Activated B cell treated with CpG ODN at 0.5 μM for 24 hours (primary cell): ENCODE data around the gene COL18A1. TPM values are rescaled to one million over a fixed set of nuclear protein-coding genes. Genes with fewer than 3 reads are reported as not detected.

Experiments
- ATAC-seq: fragments of 200-7000 bp; cut with Tn5 transposase; one replicate; pipeline ENCODE4 v1.10.0; 2021; ENCODE audit warnings: low read depth, mild to moderate bottlenecking, moderate library complexity
- CTCF ChIA-PET: fragments of 350-600 bp; sonication (Branson Sonifier 250); formaldehyde crosslinking; loops from one replicate; lab custom pipeline; 2021; ENCODE audit warnings: antibody characterized with exemption; lab: Charles Lee
- POLR2A ChIA-PET: fragments of 350-600 bp; sonication (Branson Sonifier 250); formaldehyde crosslinking; loops from one replicate; lab custom pipeline; 2021; ENCODE audit warnings: antibody characterized with exemption; lab: Charles Lee
- DNase-seq: peaks from one replicate; pipeline ENCODE4 v3.0.0; 2022
- H3K27ac Mint-ChIP-seq: one replicate; pipeline ENCODE4 v1.8.0; 2020; ENCODE audit warnings: mixed read lengths
- H3K27me3 Mint-ChIP-seq: one replicate; pipeline ENCODE4 v1.8.0; 2021; ENCODE audit warnings: mixed read lengths
- H3K36me3 Mint-ChIP-seq: one replicate; pipeline ENCODE4 v1.8.0; 2021; ENCODE audit warnings: low read depth, mixed read lengths
- H3K4me1 Mint-ChIP-seq: one replicate; pipeline ENCODE4 v1.8.0; 2021; ENCODE audit warnings: mixed read lengths
- H3K4me3 Mint-ChIP-seq: one replicate; pipeline ENCODE4 v1.8.0; 2020; ENCODE audit warnings: mild to moderate bottlenecking, mixed read lengths
- H3K9me3 Mint-ChIP-seq: one replicate; pipeline ENCODE4 v1.8.0; 2020; ENCODE audit warnings: mixed read lengths
- CTCF ChIP-seq: fragments of 200-600 bp; IDR thresholded peaks from one replicate; pipeline ENCODE4 v1.8.0; 2022; ENCODE audit warnings: antibody characterized with exemption, mild to moderate bottlenecking
- intact Hi-C: fragments of 100-400 bp; cut with micrococcal nuclease; formaldehyde crosslinking; loops from one replicate; pipeline ENCODE4 v1.15.1; 2024
- total RNA-seq: library from RNA; stranded (reverse); gene quantifications from 2 replicates; pipeline ENCODE4 v1.2.3, GENCODE V29; 2022

COL18A1 gene
- total RNA-seq, 1 donor from 2014 or later = 1.6 TPM

GRCh38 chr21:45408801-45409261 is 3.9 kb downstream of the COL18A1 start:
- Mint-ChIP-seq H3K9me3 (no peaks in the 10 kb centered on the region), H3K4me1 (peaks cover 10% of the 10 kb centered on the region), H3K27me3 (peaks cover 40% of the 10 kb centered on the region), H3K27ac (no peak overlapping the region), H3K36me3 (no peaks in the 10 kb centered on the region), H3K4me3 (no peak overlapping the region)
- ATAC-seq = no peak
- POLR2A ChIA-PET = no interaction called here
- TF ChIP-seq CTCF = no peak
- CTCF ChIA-PET = no interaction called here
- DNase-seq = no peak
- intact Hi-C loops = no loop called here

GRCh38 chr21:45409466-45410150 is 4.6 kb downstream of the COL18A1 start:
- Mint-ChIP-seq H3K36me3 (no peaks in the 10 kb centered on the region), H3K9me3 (no peaks in the 10 kb centered on the region), H3K4me1 (peaks cover 4% of the 10 kb centered on the region), H3K27ac (no peak overlapping the region), H3K27me3 (peaks cover 34% of the 10 kb centered on the region), H3K4me3 (no peak overlapping the region)
- no peak for TF ChIP-seq CTCF
- CTCF ChIA-PET = no interaction called here
- POLR2A ChIA-PET = no interaction called here
- intact Hi-C loops = no loop called here
- DNase-seq (no peak), ATAC-seq (no peak)

GRCh38 chr21:45410151-45410864 is 5.3 kb downstream of the COL18A1 start:
- Mint-ChIP-seq H3K27me3 (peaks cover 34% of the 10 kb centered on the region), H3K9me3 (no peaks in the 10 kb centered on the region), H3K36me3 (no peaks in the 10 kb centered on the region), H3K4me1 (peaks cover 4% of the 10 kb centered on the region), H3K27ac (no peak overlapping the region), H3K4me3 (no peak overlapping the region)
- ChIA-PET CTCF (no interaction called here), POLR2A (interaction anchor here (0.6 kb wide), 1 partner anchor 85 kb away, joined by 3 read pairs; no protein-coding TSS in a partner anchor)
- DNase-seq (no peak), ATAC-seq (no peak)
- intact Hi-C loops = no loop called here
- TF ChIP-seq CTCF = no peak

- peaks cover 4% of the 10 kb centered on the region for H3K4me1 Mint-ChIP-seq
- H3K27ac Mint-ChIP-seq = no peak overlapping the region
- DNase-seq (no peak), ATAC-seq (no peak)
- POLR2A ChIA-PET = interaction anchor here (0.6 kb wide), 1 partner anchor 86 kb away, joined by 3 read pairs; no protein-coding TSS in a partner anchor
- no peak for TF ChIP-seq CTCF
- CTCF ChIA-PET = no interaction called here
- no peaks in the 10 kb centered on the region for H3K36me3 Mint-ChIP-seq
- H3K27me3 Mint-ChIP-seq = peaks cover 34% of the 10 kb centered on the region
- no peak overlapping the region for H3K4me3 Mint-ChIP-seq
- intact Hi-C loops = no loop called here
- no peaks in the 10 kb centered on the region for H3K9me3 Mint-ChIP-seq
These were observed 6.2 kb downstream of the COL18A1 start for GRCh38 chr21:45410865-45411809.
